LNCAP (cell line): ENCODE data around the gene SIPA1L3.

Experiments
- CTCF ChIP-seq: fragments of 450-650 bp; IDR thresholded peaks from 2 replicates; pipeline ENCODE4 v1.5.1; 2017; ENCODE audit warnings: mild to moderate bottlenecking

Gene SIPA1L3

GRCh38 chr19:37925212-37925611 lies 18.2 kb downstream of the SIPA1L3 start:
- no peak for TF ChIP-seq CTCF

GRCh38 chr19:37926255-37926654 lies 19.2 kb downstream of the SIPA1L3 start:
- TF ChIP-seq CTCF: no peak

GRCh38 chr19:37926711-37927110 lies 19.7 kb downstream of the SIPA1L3 start:
- no peak for TF ChIP-seq CTCF

- TF ChIP-seq CTCF: no peak
Observed at GRCh38 chr19:37928527-37929286, 21.7 kb downstream of the SIPA1L3 start.

- TF ChIP-seq CTCF: no peak
Observed at GRCh38 chr19:37929355-37929923, 22.4 kb downstream of the SIPA1L3 start.

- no peak for TF ChIP-seq CTCF
Observed at GRCh38 chr19:37930416-37930815, 23.4 kb downstream of the SIPA1L3 start.

- no peak; the same call in 1 of the 2 replicates for TF ChIP-seq CTCF
Observed at GRCh38 chr19:37931881-37932655, 25.1 kb downstream of the SIPA1L3 start.
